ENCODE measurements around the gene BRINP1.

The BRINP1 gene

DNA sequence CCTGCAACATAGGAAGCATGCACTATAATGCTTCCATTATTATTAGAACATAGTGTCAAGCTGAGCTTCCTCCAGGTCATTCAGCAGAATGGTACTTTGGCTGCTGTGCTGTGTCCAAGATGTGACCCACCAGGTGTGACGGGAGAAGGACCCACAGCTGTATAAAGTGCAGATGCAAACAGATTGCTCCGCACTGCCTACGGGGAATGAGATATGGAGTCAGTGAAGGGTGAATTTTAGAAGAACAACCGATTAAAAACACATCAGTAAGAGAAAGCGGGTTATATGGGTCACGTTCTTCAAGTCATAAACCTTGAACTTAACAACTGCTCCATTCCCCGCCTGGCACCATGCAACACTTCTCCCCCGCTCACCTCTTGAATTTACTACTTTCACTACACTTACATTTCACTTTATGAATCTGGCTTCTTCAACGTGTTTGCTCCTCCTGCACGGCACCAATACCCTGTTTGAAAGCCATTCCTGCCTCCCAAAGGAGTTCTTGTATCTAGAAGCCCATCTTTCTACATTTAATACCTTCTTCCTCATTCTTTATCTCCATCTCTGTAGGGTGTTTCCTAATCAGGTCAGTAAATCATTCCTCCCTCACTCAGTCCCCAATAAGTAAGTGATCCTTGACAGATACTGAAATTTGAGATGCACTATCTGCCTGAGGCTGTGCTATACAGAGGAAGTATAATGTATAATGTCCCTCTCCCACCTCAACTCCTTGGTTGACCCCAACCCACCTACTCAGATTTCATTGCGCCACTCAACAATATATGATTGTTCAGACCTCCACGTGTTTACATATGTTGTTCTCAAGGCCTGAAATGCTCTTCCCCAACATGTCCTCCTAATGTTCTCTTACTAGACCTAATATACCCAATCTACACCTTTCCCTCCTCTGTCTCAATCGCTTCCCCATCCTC, 25.9 kb downstream of the BRINP1 start:
- DNase-seq (ENCODE audit: low read depth), result no peak

DNA sequence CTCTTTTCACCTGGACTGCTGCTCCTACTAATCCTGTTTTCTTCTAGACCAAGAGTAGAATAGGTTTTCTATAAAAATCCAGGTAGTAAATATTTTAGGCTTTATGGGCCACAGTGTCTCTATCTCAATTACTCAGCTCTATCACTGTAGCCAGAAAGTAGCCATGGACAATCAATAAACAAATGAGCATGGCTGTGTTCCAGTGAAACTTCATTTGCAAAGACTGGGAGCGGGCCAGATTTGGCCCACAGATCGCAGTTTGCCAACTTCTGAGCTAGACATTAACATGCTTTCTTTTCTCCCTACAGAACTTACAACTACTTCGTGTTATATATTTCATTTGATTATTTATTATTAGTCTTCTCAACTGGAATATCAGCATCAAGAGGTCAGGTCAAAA, 30.2 kb downstream of the BRINP1 start:
- DNase-seq (ENCODE audit: low read depth), result no peak

- no peak for DNase-seq (ENCODE audit: low read depth)
Measured at GRCh38 chr9:119337573-119337972, 31.7 kb downstream of the BRINP1 start.

GRCh38 chr9:119334745-119335144, 34.5 kb downstream of the BRINP1 start:
- DNase-seq (ENCODE audit: low read depth), result no peak

GRCh38 chr9:119333507-119334229, 35.6 kb downstream of the BRINP1 start:
- DNase-seq (ENCODE audit: low read depth), result no peak

GRCh38 chr9:119332522-119332921, 36.7 kb downstream of the BRINP1 start:
- DNase-seq (ENCODE audit: low read depth), result no peak

GRCh38 chr9:119322184-119322583, 47.1 kb downstream of the BRINP1 start:
- no peak for DNase-seq (ENCODE audit: low read depth)

DNA sequence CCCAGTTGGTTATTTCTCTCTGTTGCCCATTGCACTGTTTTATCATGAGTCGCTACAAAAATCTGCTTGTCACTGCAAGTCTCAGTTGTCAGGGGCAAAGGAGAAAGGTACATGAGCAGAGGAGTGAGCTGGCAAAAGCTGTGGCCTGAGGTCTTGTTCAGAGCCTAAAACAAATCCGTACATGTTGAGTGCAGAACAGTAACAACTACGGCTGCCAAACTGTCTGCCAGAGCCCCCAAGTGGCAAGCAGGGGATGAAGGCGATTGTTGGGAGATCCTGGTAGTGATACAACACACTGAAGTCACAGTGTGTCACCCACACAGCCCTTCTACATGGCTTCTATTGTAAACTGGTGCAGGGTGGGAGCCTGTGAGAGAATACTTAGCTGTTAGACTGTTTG, 50.9 kb downstream of the BRINP1 start:
- DNase-seq (ENCODE audit: low read depth), result no peak

DNA sequence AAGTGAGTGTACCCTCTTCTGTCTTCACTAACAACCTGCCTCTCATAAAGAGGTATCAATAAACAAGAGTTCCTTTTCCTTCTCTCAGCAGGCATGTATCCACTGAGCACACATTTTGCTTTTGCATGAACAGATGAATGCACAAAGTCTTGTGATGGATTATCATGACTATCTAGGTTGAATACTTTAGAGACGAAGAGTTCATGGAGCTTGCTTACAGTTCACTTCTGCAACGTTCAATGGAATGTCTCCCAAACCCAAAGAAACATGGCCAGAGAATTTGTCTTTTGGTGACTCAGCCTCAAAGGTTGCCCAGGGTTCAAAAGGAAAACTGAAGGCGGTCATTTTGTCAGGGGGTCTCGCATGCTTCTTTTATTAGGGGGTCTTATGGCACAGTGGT, 55.4 kb downstream of the BRINP1 start:
- no peak for DNase-seq (ENCODE audit: low read depth)

DNA sequence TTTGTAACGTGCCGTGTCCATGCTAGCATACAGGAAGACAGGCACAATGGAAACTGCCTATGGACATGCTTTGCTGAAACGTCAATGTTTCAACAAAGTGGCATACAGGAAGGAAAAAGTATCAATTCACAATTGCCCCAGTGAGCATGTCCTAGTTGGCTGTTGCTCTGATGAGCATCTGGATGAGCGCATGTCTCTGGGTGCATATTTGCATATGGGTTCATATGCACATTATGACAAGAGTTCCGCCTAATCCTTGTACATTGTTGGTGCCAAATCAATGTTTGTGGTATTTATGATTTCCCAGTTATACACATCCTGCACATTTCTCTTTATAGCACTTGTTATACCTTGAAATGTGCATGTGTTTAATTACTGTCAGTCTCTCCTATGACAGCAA, 58.5 kb downstream of the BRINP1 start:
- DNase-seq (ENCODE audit: low read depth), result no peak

DNA sequence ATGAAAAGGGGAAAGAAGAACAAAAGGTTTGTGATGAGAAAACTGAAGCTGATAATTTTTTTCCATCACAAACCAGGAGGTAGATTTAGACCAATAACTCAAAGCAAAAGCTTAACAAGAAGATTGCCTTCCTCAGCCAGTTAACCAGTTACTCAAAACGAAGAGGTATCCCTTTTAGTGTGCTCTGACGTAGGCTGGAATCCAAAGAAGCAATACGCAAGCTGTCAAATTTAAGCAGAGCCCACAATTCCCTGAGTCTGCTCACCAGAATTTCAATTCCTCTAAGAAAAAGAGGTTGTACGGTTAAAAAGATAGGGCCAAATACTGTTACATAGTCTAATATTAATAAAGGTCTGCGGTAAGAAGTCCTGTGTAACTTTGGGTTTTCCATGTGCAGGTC, 61.8 kb downstream of the BRINP1 start:
- no peak for DNase-seq (ENCODE audit: low read depth)

DNA sequence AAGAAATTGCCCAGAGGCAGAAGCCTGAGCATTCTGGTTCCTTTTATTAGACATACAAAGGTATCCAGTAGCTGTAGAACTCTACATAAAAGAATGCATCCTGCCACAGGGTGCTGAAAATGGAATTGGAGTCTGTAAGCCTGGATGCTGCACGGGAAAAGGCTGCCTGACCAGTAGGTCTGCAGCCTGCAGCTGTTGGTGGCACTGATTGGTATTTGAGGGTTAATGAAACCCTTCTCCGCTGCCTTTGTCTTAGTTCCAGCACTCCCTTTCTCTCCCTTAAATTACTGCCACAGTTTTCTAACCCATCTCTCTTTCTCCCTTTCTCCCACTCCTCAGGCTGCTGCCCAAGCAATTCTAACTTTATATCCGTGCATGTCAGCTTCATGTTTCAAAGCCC, 64.7 kb downstream of the BRINP1 start:
- DNase-seq (ENCODE audit: low read depth), result no peak

DNA sequence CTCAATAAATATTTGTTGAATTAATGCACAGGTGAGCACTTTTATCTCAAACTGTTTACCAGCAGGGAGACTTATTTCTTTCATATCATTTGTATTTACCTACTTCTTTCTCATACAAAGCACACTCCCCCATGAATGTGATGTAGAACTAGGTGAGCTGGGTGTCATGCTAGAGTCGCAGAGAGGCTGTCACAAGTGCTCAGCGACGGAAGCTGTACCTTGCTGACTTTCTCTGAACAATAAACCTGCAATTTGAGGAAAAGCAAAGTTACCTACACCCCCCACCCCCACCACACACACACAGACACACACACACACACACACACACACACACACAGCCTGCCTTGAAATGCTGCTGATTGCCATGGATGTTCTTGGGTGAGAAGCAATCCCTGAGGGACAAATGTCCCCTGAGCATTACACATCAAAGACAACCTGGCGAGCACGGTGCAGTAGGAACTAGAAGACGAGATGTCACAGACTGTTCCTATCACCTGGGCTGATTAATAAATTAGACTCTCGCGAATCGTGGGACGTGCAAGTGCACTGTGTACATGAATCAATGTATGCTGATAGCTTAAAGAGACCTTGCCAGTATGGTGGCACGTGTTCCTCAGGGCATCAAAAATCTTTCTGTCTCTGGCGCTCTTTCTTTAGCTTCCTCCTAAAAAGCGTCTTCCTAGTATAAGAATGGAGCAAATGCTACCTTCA, 66.1 kb downstream of the BRINP1 start:
- no peak for DNase-seq (ENCODE audit: low read depth)

DNA sequence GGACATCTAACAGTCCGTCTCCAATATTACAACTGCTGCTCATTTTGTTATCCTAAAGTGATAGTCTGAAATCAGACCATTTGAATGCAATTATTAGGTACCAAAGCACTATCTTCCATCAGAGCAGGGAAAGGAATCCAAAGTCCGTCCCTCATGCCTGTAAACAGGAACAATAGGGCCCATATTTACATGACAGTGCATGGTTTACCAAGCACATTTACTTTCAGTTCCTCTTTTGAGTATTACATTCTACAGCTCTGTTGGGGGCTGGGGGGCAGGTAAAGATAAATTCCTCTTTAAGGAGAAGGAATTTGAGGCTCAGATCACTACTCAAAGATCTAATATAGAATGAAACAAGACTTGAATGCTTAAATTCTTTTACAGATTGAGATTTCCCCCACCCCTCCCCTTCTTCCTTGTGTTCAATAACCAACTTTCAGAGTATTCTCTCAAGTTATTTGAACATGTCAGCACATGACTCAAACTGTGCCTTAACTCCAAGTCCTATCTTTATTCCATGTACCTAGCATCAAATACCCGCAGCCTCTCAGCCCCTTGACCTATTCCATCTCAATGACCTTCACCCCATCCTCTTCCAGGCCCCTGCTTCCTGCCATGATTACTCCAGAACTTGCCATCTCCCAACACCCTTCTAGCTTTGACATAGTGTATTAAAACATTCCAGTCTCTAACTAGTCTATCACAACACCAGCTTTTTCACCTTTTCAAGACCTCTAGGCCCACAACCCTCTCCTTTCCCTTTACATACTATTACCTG, 71.0 kb downstream of the BRINP1 start:
- DNase-seq (ENCODE audit: low read depth), result no peak

DNA sequence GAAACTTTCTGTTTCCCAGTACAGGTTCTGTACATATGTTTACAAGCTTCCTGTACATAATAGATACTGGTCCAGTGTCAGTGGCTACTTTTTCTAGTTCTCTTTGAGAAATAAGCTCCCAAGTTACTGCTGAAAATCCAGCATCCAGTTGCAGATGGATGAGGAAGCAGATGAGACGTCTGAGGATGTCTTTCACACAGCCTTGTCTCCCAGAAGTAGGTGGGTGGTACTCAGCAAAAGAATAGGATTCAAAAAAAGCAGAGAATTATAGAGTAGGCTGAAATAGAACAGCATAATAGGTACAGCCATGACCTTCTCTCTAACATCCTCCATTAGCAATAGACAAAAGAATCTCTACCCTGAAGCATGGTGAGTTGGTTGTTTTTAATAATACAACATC, 77.7 kb downstream of the BRINP1 start:
- DNase-seq (ENCODE audit: low read depth), result no peak

DNA sequence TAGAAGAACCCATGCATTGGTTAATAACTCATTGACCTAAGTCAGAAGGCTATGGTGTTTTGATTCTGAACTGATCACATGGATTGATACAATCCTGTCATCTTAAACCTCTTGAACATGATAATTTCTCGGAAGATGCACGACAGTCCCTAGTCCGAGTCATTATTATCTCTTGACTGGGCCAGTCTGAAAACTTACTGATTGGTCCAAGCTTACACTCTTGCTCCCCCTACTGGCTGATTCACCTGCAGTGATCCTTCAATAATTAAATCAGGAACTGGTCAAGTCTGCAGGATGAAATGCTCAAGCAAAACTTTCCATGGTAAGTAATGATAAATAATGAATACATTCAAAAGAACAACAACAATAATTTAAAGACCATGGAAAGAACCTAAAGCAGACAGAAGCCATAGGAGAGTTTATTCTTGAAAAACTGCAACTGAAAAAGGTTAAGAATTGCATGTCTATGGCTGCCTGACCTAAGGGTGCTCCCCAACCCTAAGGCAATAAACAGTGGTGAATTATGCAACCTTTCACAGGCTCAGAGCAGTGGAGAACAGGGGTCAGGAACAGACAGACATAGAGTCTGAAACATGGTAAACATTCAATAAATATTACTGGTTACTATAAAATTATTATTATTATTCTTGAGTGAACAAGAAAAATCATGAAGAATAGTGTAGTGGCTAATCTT, 79.3 kb downstream of the BRINP1 start:
- no peak for DNase-seq (ENCODE audit: low read depth)

GRCh38 chr9:119284587-119285337, 84.5 kb downstream of the BRINP1 start:
- DNase-seq (ENCODE audit: low read depth), result no peak

- no peak for DNase-seq (ENCODE audit: low read depth)
Measured at GRCh38 chr9:119284118-119284517, 85.1 kb downstream of the BRINP1 start.

- DNase-seq (ENCODE audit: low read depth), result no peak
Measured at GRCh38 chr9:119283078-119283794, 86.0 kb downstream of the BRINP1 start.
